ENCODE measurements around the gene PBXIP1. TPM values are rescaled to one million over a fixed set of nuclear protein-coding genes. Genes with fewer than 3 reads are reported as not detected.

Gene PBXIP1
- polyA plus RNA-seq, 3 donors, result 23.1 to 31.7 (median 24.0) TPM

- Mint-ChIP-seq H3K27me3 (ENCODE audit: low read depth in 3 of 3) (peaks cover 0 to 5% (median 1%) of the 10 kb centered on the region in 3 donors), H3K9me3 (no peaks in the 10 kb centered on the region), H3K27ac (peak overlapping the region; percentile 90 to 99 (median 95)), H3K4me1 (peaks cover 56% of the 10 kb centered on the region), H3K36me3 (peaks cover 24 to 32% of the 10 kb centered on the region in 2 donors), H3K4me3 (peak overlapping the region; percentile 94 to 99)
- Histone ChIP-seq H2AFZ (ENCODE audit: insufficient read depth, low read depth, low read length, poor library complexity, severe bottlenecking) (peak overlapping the region; percentile 79), H3K36me3 (replicated peaks in 1 of 2; ENCODE audit: control insufficient read depth in 1 of 2, insufficient read depth in 2 of 2, low read length in 2 of 2) (peaks cover 26 to 36% of the 10 kb centered on the region in 2 donors), H3K9ac (ENCODE audit: insufficient read depth, low read length, poor library complexity, severe bottlenecking) (peak overlapping the region; percentile 42), H3K4me3 (replicated peaks in 1 of 3; ENCODE audit: low read depth in 2 of 3, low read length in 3 of 3) (peak overlapping the region; percentile 79 to 93 (median 82)), H3K27me3 (ENCODE audit: control insufficient read depth in 2 of 2, insufficient read depth in 2 of 2, low read length in 2 of 2) (no peaks in the 10 kb centered on the region), H3K4me1 (ENCODE audit: control insufficient read depth in 1 of 2, insufficient read depth in 2 of 2, low read length in 2 of 2) (peaks cover 30 to 47% of the 10 kb centered on the region in 2 donors), H4K20me1 (ENCODE audit: insufficient read depth, low read length) (peaks cover 48% of the 10 kb centered on the region), H3K9me3 (replicated peaks in 1 of 2; ENCODE audit: control insufficient read depth in 1 of 2, insufficient read depth in 1 of 2, low read length in 2 of 2) (no peaks in the 10 kb centered on the region), H3K79me2 (ENCODE audit: insufficient read depth, low read length) (peaks cover 48% of the 10 kb centered on the region), H3K27ac (ENCODE audit: low read depth in 1 of 2, low read length in 2 of 2) (peak overlapping the region in 1 of 2 donors; percentile 76), H3K4me2 (replicated peaks; ENCODE audit: extremely low read depth, low read length, poor library complexity, severe bottlenecking) (peak overlapping the region; percentile 84)
- 0% methylated on average over 2 of the region's 4 CpGs for WGBS (ENCODE audit: insufficient coverage)
- DNase-seq, result peak; percentile 49 to 64 (median 53)
- no peak for TF ChIP-seq CTCF (IDR thresholded peaks at IDR 0.05)
- intact Hi-C loops (cut with micrococcal nuclease), result no loop called here
Observed at GRCh38 chr1:154955039-154955717, 721 bp downstream of the PBXIP1 start.

- Mint-ChIP-seq H3K4me1 (peaks cover 52% of the 10 kb centered on the region), H3K4me3 (peak overlapping the region in 1 of 2 donors; percentile 94), H3K36me3 (peaks cover 22 to 31% of the 10 kb centered on the region in 2 donors), H3K27me3 (ENCODE audit: low read depth in 3 of 3) (peaks cover 0 to 5% (median 1%) of the 10 kb centered on the region in 3 donors), H3K9me3 (no peaks in the 10 kb centered on the region), H3K27ac (peak overlapping the region in 4 of 7 donors; percentile 1 to 96 (median 54))
- Histone ChIP-seq H3K4me3 (replicated peaks in 1 of 3; ENCODE audit: low read depth in 2 of 3, low read length in 3 of 3) (peak overlapping the region in 1 of 3 experiments; percentile 82), H4K20me1 (ENCODE audit: insufficient read depth, low read length) (peaks cover 45% of the 10 kb centered on the region), H3K9me3 (replicated peaks in 1 of 2; ENCODE audit: control insufficient read depth in 1 of 2, insufficient read depth in 1 of 2, low read length in 2 of 2) (no peaks in the 10 kb centered on the region), H3K9ac (ENCODE audit: insufficient read depth, low read length, poor library complexity, severe bottlenecking) (no peak overlapping the region), H2AFZ (ENCODE audit: insufficient read depth, low read depth, low read length, poor library complexity, severe bottlenecking) (no peak overlapping the region), H3K4me1 (ENCODE audit: control insufficient read depth in 1 of 2, insufficient read depth in 2 of 2, low read length in 2 of 2) (peaks cover 29 to 45% of the 10 kb centered on the region in 2 donors), H3K36me3 (replicated peaks in 1 of 2; ENCODE audit: control insufficient read depth in 1 of 2, insufficient read depth in 2 of 2, low read length in 2 of 2) (peaks cover 24 to 35% of the 10 kb centered on the region in 2 donors), H3K27me3 (ENCODE audit: control insufficient read depth in 2 of 2, insufficient read depth in 2 of 2, low read length in 2 of 2) (no peaks in the 10 kb centered on the region), H3K4me2 (replicated peaks; ENCODE audit: extremely low read depth, low read length, poor library complexity, severe bottlenecking) (peak overlapping the region; percentile 84), H3K27ac (ENCODE audit: low read depth in 1 of 2, low read length in 2 of 2) (peak overlapping the region in 1 of 2 donors; percentile 76), H3K79me2 (ENCODE audit: insufficient read depth, low read length) (peaks cover 43% of the 10 kb centered on the region)
- WGBS (ENCODE audit: insufficient coverage), result 83% methylated on average over 1 of the region's 3 CpGs
- no peak for DNase-seq
- intact Hi-C loops (cut with micrococcal nuclease), result no loop called here
- no peak for TF ChIP-seq CTCF (IDR thresholded peaks at IDR 0.05)
Observed at GRCh38 chr1:154954541-154954940, 1.4 kb downstream of the PBXIP1 start.
